Activated gamma-delta T cell treated with Interleukin-2 at 50 U/mL for 16 hours (primary cell): Measurements from ENCODE around the gene DBNL.
"Not testable (repeated sequence)": the region's sequence is repeated elsewhere in the genome, so short reads cannot be mapped to it uniquely, and the experiment has no call there.

Experiments used
- DNase-seq: peaks from one replicate; pipeline ENCODE4 v3.0.0-alpha.2; 2020

The DBNL gene

DNA sequence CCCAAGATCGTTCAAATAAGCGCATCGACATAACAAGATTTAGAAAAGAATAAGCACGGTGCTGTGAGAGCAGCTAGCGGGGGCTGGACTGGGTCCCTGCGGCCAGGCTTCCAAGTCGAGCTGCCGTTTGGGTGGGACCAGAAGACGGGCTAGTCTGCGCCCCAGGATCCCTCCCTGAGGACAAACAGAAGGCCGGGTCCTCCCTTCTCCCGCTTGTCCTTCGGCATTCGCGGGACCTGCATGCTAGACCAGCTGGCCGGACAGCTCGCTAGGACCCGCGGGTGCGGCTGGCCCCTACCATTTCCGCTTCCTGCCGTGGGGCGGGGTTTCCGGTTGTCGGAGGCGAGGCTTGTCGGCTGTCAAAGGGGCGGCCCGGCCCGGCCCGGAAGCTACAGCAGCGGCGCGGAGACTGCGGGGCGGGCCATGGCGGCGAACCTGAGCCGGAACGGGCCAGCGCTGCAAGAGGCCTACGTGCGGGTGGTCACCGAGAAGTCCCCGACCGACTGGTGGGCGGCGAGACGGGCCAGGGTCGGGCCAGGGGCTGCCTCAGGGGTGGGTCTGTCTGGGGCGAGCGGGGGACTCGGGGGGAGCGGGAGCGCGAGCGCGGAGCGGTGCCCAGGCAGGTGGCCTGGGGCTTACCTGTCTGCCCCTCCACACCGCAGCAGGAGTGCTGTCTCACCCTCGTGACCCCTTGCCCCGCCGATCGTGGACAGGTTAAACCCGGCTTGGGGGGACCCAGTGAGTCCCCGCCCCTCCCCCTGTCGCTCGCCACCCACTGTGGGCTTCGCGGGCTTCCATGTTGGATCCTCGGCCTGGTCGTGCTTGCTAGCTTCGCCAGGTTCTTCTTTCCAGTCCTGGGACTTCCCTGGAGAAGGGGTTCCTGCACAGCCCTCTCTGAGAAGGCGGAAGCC is at the start of gene DBNL:
TSS of gene DBNL (plus strand) at position 388 of the 911 bp plus-strand sequence. CDS start at position 424, 36 bp downstream.
- DNase-seq = peak; percentile 92

DNA sequence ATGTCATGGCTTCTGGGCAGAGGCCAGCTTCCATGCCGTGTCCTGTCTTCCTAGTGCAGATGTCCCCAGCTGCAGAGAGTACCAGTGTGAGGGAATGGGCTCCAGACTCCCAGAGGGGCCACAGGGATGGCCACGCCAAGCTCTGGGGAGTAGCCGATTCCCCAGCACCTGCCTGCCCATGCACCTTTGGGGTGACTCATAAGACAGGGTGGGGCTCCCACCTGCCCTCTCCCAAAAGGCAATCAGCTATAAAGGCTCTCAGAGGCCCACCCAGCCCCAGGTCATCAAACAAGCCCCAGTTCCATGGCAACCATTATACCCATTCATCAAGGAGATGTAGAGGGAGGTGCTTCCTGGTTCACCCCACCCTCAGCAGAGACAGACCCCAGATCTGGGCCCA is 47.0 kb upstream of the DBNL start, which contains the start of gene SPDYE1:
TSS of gene SPDYE1 (plus strand) at position 366 of the 400 bp plus-strand sequence. CDS start 2,053 bp downstream, outside the sequence.
- DNase-seq = not testable (repeated sequence)

DNA sequence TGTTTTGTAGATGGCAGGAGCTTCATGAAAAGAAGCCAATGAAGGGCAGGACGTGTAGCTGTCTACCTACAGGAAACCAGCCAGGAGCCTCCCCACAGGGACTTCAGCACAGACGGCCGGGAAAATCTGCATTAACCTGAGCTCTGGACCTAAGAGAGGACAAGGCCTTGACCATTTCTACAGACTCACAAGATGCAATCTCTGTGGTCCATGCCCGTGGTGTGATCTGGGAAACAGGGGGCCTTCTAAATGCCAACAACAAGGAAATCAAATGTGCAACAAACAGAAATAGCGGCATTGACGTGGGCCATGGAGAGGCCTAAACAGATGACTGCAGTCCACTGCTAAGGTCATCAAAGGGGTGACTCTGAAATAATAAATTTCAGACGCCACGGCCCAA is 32.4 kb upstream of the DBNL start:
- DNase-seq = not testable (repeated sequence)

DNA sequence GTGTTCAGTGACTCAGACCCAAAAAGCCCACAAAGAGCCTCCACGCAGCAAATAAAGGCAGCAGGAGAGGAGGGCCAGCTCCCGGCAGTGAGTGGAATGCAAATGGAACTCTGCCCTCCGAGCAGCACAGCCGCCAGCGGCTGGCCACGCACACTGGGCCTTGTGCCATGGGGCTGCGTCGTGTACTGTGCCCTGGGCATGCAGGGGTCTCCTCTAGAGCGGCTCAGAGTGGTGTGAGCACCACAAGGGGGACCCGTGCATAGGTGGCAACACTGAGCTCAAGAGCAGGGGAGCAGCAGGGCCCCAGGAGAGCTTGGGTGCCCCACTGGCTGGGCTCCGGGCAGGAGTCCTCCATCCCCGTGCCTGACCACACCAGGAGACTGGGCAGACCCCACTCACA is 29.4 kb upstream of the DBNL start:
- DNase-seq = not testable (repeated sequence)

DNA sequence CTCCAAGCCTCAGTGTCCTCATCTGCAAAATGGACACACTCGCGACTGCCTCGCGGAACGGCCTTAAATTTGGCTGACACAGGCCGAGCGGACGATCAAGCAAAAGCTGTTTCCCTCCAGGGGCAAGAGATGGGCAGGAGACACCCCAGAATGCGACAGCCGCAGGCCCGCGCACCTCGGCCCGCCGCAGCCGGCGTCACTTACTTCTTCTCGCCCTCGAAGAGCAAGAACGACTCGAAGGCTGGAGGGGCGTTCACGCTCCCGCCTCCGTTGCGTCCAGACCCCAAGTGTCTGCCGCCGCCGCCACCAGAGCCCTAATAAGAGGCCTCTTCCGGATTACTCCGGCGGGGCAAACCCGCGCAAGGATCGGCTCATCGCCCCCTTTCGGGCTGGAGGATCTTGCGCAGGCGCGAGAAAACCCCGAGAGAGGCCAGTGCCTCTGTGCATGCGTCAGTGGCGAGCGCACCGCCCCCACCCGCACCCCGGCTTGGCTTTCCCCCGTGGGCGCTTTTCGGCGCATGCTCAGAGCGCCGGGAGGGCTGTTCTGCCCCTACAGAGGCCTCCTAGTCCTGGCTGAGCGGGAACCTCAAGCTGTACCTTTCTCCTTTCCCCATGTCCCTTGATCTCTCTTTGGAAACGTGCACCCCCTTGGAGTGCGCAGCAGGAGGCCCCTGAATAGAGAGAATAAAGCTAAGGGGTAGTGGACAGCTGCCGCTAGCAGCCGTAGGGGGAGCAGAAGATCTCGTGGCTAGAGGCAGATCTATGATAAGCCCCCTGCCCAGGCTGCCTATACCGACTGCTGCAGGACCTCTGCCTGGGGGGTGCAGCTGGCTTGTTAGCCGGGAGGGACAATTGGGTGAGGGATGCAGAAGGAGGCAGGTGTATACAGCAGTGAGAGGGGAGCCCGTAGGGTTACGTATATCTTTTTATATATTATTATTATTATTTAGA is 25.4 kb upstream of the DBNL start:
- DNase-seq = peak; percentile 99

DNA sequence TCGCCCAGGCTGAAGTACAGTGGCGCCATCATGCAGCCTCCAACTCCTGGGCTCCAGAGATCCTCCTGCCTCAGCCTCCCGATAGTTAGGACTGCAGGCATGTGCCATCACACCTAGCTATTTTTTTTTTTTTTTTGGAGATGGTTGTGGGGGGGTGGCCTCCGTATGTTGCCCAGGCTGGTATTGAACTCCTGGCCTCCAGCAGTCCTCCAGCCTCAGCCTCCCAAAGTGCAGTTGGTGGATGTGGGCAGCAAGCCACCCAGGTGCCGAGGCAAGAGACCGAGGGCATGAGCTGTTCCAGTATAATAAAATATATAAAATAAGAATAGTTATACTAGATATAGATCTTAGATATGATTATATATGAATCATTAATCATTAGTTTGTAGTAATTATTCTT is 24.7 kb upstream of the DBNL start:
- DNase-seq = not testable (repeated sequence)

DNA sequence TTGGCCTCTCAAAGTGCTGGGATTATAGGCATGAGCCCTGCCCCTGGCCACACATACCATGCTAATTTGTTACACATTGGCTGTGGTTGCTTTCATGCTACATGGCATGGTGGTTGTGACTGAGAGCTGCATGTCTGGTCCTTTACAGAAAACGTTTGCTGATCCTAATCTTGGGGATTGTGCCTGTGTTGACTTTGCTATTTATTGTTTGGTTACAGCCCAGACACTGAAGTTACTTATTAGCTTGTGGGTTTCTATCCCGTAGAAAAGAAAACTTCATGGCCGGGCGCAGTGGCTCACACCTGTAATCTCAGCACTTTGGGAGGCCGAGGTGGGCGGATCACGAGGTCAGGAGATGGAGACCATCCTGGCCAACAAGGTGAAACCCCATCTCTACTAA is 22.4 kb upstream of the DBNL start:
- DNase-seq = not testable (repeated sequence)

DNA sequence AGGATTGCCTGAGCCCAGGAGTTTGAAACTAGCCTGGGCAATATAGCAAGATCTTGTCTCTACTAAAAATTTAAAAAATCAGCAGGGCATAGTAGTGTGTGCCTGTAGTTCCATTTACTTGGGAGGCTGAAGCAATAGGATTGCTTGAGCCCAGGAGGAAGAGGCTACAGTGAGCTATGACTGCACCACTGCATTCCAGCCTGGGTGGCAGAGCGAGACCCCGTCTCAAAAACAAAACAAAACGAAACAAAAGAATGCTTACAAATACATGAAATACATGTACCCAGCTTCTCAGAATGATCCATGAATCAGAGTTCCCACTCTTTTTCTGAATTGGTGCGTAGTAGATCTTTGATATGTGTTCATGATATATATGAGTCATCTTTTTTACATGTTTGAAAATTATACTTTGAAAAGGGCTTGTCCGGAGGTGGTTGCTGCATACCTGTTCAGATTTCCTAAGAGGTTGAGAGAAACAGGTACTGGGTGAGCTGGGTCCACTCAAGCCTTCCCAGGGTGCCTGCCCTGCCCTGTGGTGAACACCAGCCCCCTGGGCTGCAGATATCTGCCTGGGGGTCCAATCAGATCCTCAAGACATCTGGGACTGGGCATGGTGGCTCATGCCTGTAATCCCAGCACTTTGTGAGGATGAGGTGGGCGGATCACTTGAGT is 21.6 kb upstream of the DBNL start:
- DNase-seq = not testable (repeated sequence)

DNA sequence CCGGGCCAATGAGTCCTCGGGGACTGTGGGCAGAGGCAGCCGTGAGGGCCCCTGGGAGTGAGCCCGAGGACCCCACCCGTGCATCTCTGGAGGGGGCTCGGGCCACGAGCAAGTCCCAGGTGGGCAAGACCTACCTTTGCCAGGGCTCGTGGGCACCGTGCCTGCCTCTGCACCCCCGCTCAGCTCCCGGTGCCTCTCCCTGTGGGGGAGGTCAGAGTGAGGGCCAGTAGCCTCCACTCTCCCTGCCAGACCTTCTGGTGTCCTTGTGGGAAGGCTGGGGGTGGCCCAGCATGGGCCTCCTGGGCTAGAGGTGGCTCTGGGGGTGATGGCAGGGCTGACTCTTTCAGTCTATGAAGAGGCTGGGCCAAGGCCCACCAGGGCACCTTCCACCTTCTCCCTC is 15.1 kb upstream of the DBNL start:
- not testable (repeated sequence) for DNase-seq

DNA sequence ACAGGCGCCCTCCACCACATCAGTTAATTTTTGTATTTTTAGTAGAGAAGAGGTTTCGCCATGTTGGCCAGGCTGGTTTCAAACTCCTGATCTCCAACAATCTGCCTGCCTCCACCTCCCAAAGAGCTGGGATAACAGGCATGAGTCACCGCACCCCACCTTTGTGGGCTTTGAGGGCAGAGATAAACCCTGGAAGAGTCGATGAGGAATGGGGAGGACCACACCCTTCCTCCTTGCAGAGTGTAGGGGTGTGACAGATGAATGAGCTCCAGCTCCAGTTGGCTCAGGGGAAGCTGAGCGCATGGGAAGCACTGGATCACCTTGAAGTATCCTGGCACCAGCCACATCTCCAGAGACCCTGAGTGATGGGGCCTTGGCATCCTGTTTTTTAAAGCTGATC is 14.5 kb upstream of the DBNL start:
- DNase-seq = not testable (repeated sequence)

DNA sequence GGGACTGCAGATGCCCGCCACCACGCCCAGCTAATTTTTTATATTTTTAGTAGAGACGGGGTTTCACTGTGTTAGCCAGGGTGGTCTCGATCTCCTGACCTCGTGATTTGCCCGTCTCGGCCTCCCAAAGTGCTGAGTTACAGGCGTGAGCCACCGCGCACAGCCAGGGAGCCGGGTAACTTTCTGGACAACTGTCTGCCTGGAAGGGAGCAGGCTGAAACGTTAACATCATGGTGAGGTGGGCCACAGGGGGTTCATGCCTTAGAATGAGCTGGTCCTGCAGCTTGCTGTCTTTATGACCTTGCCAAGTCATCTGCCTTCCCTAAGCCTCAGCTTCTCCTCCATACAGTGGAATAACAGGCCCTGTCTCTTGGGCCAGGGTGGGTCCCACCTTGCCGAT is 13.2 kb upstream of the DBNL start:
- DNase-seq = not testable (repeated sequence)

DNA sequence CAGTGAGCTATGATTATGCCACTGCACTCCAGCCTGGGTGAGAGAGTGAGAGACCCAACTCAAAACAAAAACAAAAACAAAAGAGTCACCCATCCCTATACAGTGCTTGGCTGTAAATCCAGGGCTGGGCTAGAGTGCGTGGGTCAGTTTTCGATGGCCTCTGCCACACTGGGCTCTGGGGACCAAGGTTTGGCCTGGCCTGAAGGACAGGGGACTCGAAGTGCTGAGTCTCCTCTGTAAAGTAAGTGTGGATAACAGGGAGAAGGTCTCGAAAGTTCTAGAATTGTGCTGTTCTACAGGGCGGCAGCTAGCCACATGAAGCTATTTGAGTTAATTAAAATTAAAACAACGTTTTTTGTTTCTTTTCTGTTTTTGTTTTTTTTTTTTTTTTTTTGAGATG is 12.5 kb upstream of the DBNL start:
- DNase-seq = not testable (repeated sequence)

DNA sequence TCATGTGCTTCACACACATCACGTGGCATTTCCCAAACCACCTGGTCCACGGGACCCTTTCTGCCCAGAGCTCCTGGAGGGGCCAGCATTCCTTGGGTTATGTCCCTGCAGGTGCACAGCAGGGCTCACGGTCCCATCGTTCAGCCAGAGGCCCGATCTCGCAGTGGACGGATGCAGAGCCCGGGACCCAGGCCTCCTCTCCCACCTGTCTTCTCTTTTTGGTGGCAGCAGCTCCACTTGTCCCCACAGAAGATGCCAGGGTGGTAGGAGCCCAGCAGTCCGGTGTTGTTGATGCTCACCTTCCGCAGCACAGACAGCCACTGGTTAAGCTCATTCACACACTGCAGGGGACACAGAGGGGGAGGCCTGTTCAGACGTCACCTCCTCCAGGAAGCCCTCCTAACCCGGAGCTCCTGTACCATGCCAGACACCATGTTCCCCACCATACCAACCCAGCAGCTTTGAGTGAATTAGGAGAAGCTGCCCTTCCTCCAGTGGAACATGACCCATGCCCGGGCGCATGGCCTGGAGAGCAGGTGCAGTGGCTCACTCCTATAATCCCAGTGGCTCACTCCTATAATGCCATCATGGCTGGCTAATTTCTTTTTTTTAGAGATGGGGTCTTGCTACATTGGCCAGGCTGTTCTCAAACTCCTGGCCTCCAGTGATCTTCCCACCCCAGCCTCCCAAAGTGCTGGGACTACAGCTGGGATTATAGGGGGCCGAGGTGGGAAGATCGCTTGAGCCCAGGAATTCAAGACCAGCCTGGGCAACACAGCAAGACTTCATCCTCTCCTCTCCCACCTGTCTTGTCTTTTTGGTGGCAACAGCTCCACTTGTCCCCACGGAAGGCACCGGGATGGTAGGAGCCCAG is 10.3 kb upstream of the DBNL start:
- DNase-seq = not testable (repeated sequence)

DNA sequence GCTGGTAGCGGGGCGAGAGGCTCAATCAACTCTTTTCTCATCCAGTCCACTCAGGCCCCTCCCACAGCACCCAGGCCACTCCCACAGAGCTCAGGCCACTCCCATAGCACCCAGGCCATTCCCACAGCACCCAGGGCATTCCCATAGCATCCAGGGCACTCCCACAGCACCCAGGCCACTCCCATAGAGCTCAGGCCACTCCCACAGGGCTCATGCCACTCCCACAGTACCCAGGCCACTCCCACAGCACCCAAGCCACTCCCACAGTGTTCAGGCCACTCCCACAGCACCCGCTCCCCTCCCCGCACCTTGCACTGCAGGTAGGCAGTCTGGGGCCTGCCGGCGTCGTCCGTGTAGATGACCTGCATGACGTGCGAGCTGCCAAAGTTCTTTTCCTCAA is 8.1 kb upstream of the DBNL start:
- not testable (repeated sequence) for DNase-seq

DNA sequence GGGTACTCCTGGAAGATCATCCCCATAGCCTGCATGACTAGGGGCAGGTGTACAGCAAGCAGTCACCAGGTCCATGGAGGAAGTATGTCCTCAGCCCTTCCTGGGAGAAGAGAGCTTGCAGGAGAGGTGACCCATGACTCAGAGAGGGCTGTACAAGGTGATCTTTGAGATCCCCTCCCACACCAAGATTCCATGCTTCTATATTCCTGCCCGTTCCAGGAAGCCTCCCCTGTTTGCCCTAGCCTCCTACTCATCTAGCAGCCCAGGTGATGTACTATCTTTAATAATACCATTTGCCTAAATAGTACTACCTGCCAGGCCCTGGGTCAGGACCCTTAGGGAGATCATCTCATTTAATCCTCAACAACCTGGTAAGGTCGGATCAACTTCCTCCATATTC is 6.6 kb upstream of the DBNL start:
- DNase-seq = not testable (repeated sequence)

DNA sequence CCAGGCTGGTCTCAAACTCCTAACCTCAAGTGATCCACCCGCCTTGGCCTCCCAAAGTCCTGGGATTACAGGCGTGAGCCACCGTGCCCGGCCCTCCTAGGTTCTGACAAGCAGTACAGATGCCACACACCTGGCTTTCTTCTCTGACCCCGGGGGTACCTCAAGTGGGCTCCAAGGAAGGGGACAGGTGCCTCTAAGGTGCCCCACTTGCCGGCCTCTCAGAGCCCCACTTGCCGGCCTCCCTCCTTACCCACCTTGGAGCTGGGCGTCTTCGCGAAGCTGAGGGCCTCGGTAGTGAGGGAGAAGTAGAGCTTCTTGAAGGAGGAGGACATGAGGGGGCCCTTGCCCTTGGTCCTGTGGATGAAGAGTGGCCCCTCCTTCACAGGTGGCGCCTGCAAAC is 5.9 kb upstream of the DBNL start:
- not testable (repeated sequence) for DNase-seq

DNA sequence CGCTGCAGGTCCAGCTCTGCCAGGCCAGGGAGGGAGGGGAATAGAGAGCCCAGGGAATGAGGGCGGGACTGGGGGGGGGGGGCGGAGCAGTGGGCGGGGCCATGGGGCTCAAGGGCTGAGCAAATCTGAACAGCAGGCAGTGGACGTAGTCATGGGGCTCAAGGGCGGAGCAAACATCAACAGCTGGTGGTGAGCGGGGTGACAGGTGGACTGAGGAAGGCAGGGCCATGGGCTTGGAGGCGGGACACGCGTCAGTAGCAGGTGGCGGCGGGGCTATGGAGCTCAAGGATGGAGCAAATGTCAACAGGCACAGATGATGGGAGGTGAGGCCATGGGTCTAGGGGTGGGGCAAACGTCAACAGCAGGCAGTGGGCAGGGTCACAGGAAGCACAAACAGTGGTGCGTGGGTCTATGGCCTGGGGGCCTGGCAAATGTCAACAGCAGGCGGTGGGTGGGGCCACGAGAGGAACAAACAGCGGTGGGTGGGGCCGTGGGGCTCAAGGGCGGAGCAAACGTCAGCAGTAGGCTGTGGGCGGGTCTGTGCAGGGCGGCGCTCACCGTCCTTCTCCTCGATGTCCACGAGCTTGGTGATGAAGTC is 5.4 kb upstream of the DBNL start:
- DNase-seq = peak; percentile 85

DNA sequence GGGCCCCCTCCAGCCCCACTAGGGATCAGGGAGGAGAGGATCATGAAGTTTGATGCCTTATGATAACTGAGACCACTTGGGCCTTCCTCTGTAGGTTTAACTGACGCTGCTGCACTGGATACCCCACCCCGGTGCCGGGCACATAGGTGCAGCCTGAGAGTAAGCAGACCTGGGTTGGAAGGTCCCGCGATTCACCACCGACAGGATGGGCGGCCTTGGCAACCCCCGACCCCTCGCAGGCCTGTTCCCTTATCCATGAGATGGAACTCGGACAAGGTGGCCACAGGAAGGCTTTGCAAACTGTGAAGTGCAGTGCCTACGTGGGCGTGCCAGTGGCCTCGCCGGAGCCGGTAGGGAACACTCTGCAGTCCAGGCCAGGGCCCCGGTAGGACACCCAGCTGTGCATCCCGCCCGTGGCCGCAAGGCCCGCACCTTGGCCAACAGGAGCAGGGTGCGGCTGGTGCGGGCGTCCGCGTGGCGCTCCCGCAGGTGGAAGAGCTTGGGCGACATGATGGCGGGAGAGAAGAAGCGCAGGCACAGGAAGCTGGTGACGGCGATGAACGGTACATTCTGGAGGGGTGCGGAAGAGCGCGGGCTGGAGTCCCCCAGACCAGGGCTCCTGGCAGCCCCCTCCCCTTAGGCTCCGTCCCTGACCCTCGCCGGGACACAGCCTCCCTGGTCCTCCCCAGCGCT is 4.6 kb upstream of the DBNL start:
- DNase-seq = not testable (repeated sequence)

DNA sequence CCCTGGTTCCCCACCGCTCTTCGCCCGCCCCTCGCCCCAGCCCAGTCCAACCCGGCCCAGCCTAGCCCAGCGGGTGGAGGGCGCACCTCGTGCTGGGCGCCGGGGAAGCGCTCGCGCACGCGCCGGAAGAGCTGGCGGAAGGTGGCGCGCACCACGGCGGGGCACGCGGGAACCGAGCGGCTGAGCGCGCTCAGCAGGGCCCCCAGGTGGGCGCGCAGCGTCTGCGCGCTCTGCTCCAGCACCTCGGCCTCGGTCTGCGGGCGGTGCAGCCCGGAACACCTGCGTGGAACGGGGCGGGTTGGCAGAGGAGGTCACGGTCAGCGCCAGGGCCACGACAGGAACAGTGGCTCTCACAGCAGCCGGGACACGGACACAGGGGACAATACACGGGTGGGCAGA is 4.0 kb upstream of the DBNL start:
- DNase-seq = peak; percentile 58

DNA sequence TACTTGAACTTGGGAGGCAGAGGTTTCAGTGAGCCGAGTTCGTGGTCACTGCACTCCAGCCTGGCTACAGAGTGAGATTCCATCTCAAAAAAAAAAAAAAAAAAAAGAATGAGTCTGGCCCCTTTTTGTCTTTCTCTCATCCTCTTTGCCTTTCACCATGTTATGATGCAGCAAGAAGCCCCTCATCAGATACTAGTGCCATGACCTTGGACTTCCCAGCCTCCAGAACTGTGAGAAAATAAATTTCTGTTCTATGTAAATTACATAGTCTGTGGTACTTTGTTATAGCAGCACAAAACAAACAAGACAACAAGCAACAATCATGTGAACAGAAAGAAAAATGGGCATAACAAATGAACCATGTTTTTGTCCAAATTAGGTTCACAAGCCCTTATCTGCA is 2.3 kb upstream of the DBNL start:
- DNase-seq = no peak

DNA sequence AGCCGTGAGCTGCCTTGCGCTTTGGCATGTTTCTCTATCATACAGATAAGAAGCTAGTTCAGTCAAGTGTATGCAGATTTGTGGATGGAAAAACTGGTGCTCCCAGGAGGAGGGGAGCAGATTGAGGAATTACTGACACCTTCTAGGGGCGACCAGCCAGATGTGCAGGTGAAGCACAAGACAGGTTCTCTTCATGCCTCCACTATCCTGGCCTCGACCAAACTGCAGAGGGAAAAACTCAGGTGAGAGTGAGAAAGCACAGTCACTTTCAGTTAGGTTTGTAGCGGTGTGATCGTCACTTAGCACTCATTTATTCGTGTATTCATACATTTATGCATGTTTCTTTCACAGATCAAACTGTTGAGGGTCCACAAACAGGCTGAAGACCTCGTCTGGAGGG is 600 bp upstream of the DBNL start:
- no peak for DNase-seq
